Measurements from ENCODE around the gene TBC1D8. TPM values are rescaled to one million over a fixed set of nuclear protein-coding genes. Genes with fewer than 3 reads are reported as not detected.

TBC1D8 gene
- total and polyA plus RNA-seq, 7 experiments from 2014 or later = 0.30 to 20.1 (median 2.2) TPM

GRCh38 chr2:101111262-101111838 is 39.8 kb downstream of the TBC1D8 start:
- CTCF ChIA-PET = no interaction called here
- ATAC-seq = no peak
- POLR2A ChIA-PET = no interaction called here

GRCh38 chr2:101109451-101110118 is 41.6 kb downstream of the TBC1D8 start:
- POLR2A ChIA-PET = no interaction called here
- Histone ChIP-seq H3K27me3 (ENCODE audit: control insufficient read depth in 2 of 2, insufficient read depth in 2 of 2, low read length in 2 of 2) (no peaks in the 10 kb centered on the region), H3K4me3 (ENCODE audit: low read length) (no peak overlapping the region), H3K4me1 (ENCODE audit: control insufficient read depth in 2 of 2, insufficient read depth in 2 of 2, low read length in 2 of 2) (no peaks in the 10 kb centered on the region), H3K27ac (ENCODE audit: low read depth, low read length) (no peak overlapping the region), H3K9me3 (ENCODE audit: control insufficient read depth in 2 of 3, low read length in 3 of 3) (no peaks in the 10 kb centered on the region), H3K36me3 (ENCODE audit: control insufficient read depth in 2 of 3, insufficient read depth in 3 of 3, low read length in 3 of 3) (no peaks in the 10 kb centered on the region)
- CTCF ChIA-PET = interaction anchor here (1.4 kb wide), 1 partner anchor 96 kb away, joined by 3 read pairs; no protein-coding TSS in a partner anchor
- Mint-ChIP-seq H3K36me3 (no peaks in the 10 kb centered on the region), H3K9me3 (no peaks in the 10 kb centered on the region), H3K4me1 (peaks cover 0 to 7% (median 0%) of the 10 kb centered on the region in 7 donors), H3K27me3 (peaks cover 0 to 7% (median 0%) of the 10 kb centered on the region in 5 donors), H3K27ac (no peak overlapping the region), H3K4me3 (no peak overlapping the region)
- intact Hi-C loops (cut with micrococcal nuclease) = no loop called here
- no peak for ATAC-seq
- DNase-seq = no peak

More at GRCh38 chr2:101111262-101111838, 39.8 kb downstream of the TBC1D8 start:
- H3K4me3 ChIP-seq (ENCODE audit: low read length) = no peak overlapping the region
- Mint-ChIP-seq H3K4me3 (no peak overlapping the region), H3K27ac (no peak overlapping the region), H3K27me3 (peaks cover 0 to 7% (median 0%) of the 10 kb centered on the region in 5 donors), H3K9me3 (no peaks in the 10 kb centered on the region), H3K36me3 (no peaks in the 10 kb centered on the region), H3K4me1 (peaks cover 0 to 7% (median 0%) of the 10 kb centered on the region in 7 donors)
- intact Hi-C loops (cut with micrococcal nuclease) = no loop called here
- no peaks in the 10 kb centered on the region for H3K9me3 ChIP-seq (ENCODE audit: control insufficient read depth in 2 of 3, low read length in 3 of 3)
- DNase-seq = no peak
- H3K27me3 ChIP-seq (ENCODE audit: control insufficient read depth in 2 of 2, insufficient read depth in 2 of 2, low read length in 2 of 2) = no peaks in the 10 kb centered on the region
- H3K4me1 ChIP-seq (ENCODE audit: control insufficient read depth in 2 of 2, insufficient read depth in 2 of 2, low read length in 2 of 2) = no peaks in the 10 kb centered on the region
- no peaks in the 10 kb centered on the region for H3K36me3 ChIP-seq (ENCODE audit: control insufficient read depth in 2 of 3, insufficient read depth in 3 of 3, low read length in 3 of 3)
- H3K27ac ChIP-seq (ENCODE audit: low read depth, low read length) = no peak overlapping the region

GRCh38 chr2:101108357-101108756 is 42.8 kb downstream of the TBC1D8 start:
- Histone ChIP-seq H3K27ac (ENCODE audit: low read depth, low read length) (no peak overlapping the region), H3K9me3 (ENCODE audit: control insufficient read depth in 2 of 3, low read length in 3 of 3) (no peaks in the 10 kb centered on the region), H3K4me3 (ENCODE audit: low read length) (no peak overlapping the region), H3K27me3 (ENCODE audit: control insufficient read depth in 2 of 2, insufficient read depth in 2 of 2, low read length in 2 of 2) (no peaks in the 10 kb centered on the region), H3K36me3 (ENCODE audit: control insufficient read depth in 2 of 3, insufficient read depth in 3 of 3, low read length in 3 of 3) (no peaks in the 10 kb centered on the region), H3K4me1 (ENCODE audit: control insufficient read depth in 2 of 2, insufficient read depth in 2 of 2, low read length in 2 of 2) (no peaks in the 10 kb centered on the region)
- Mint-ChIP-seq H3K27me3 (peaks cover 0 to 5% (median 0%) of the 10 kb centered on the region in 5 donors), H3K4me3 (no peak overlapping the region), H3K27ac (no peak overlapping the region), H3K9me3 (peaks cover 0 to 8% (median 0%) of the 10 kb centered on the region in 11 donors), H3K36me3 (no peaks in the 10 kb centered on the region), H3K4me1 (peaks cover 0 to 3% (median 0%) of the 10 kb centered on the region in 7 donors)
- no peak for DNase-seq
- ChIA-PET POLR2A (no interaction called here), CTCF (no interaction called here)
- no peak for ATAC-seq
- intact Hi-C loops (cut with micrococcal nuclease) = no loop called here

- Histone ChIP-seq H3K9me3 (ENCODE audit: control insufficient read depth in 2 of 3, low read length in 3 of 3) (no peaks in the 10 kb centered on the region), H3K36me3 (ENCODE audit: control insufficient read depth in 2 of 3, insufficient read depth in 3 of 3, low read length in 3 of 3) (no peaks in the 10 kb centered on the region), H3K27me3 (ENCODE audit: control insufficient read depth in 2 of 2, insufficient read depth in 2 of 2, low read length in 2 of 2) (no peaks in the 10 kb centered on the region), H3K27ac (ENCODE audit: low read depth, low read length) (no peak overlapping the region), H3K4me1 (ENCODE audit: control insufficient read depth in 2 of 2, insufficient read depth in 2 of 2, low read length in 2 of 2) (no peaks in the 10 kb centered on the region), H3K4me3 (ENCODE audit: low read length) (no peak overlapping the region)
- ATAC-seq = no peak
- no peak for DNase-seq
- POLR2A ChIA-PET = no interaction called here
- Mint-ChIP-seq H3K27me3 (no peaks in the 10 kb centered on the region), H3K4me1 (peaks cover 0 to 2% (median 0%) of the 10 kb centered on the region in 7 donors), H3K9me3 (peaks cover 0 to 19% (median 9%) of the 10 kb centered on the region in 11 donors), H3K27ac (no peak overlapping the region), H3K4me3 (no peak overlapping the region), H3K36me3 (no peaks in the 10 kb centered on the region)
- intact Hi-C loops (cut with micrococcal nuclease) = no loop called here
- CTCF ChIA-PET = no interaction called here
Measured at GRCh38 chr2:101107241-101107640, 43.9 kb downstream of the TBC1D8 start.

GRCh38 chr2:101106453-101107181 is 44.6 kb downstream of the TBC1D8 start:
- Histone ChIP-seq H3K36me3 (ENCODE audit: control insufficient read depth in 2 of 3, insufficient read depth in 3 of 3, low read length in 3 of 3) (no peaks in the 10 kb centered on the region), H3K27ac (ENCODE audit: low read depth, low read length) (no peak overlapping the region), H3K4me1 (ENCODE audit: control insufficient read depth in 2 of 2, insufficient read depth in 2 of 2, low read length in 2 of 2) (no peaks in the 10 kb centered on the region), H3K9me3 (ENCODE audit: control insufficient read depth in 2 of 3, low read length in 3 of 3) (no peaks in the 10 kb centered on the region), H3K27me3 (ENCODE audit: control insufficient read depth in 2 of 2, insufficient read depth in 2 of 2, low read length in 2 of 2) (no peaks in the 10 kb centered on the region), H3K4me3 (ENCODE audit: low read length) (no peak overlapping the region)
- ATAC-seq (no peak), DNase-seq (no peak)
- POLR2A ChIA-PET = no interaction called here
- no peak overlapping the region for H3K4me3 Mint-ChIP-seq
- peaks cover 0 to 2% (median 0%) of the 10 kb centered on the region in 7 donors for H3K4me1 Mint-ChIP-seq
- no peak overlapping the region for H3K27ac Mint-ChIP-seq
- H3K27me3 Mint-ChIP-seq = no peaks in the 10 kb centered on the region
- intact Hi-C loops (cut with micrococcal nuclease) = no loop called here
- CTCF ChIA-PET = no interaction called here
- peaks cover 0 to 22% (median 10%) of the 10 kb centered on the region in 11 donors for H3K9me3 Mint-ChIP-seq
- peaks cover 0 to under 1% (median 0%) of the 10 kb centered on the region in 5 donors for H3K36me3 Mint-ChIP-seq

- H3K4me1 ChIP-seq (ENCODE audit: control insufficient read depth in 2 of 2, insufficient read depth in 2 of 2, low read length in 2 of 2) = no peaks in the 10 kb centered on the region
- H3K4me1 Mint-ChIP-seq = peaks cover 0 to 2% (median 0%) of the 10 kb centered on the region in 7 donors
- peaks cover 0 to 3% (median 0%) of the 10 kb centered on the region in 5 donors for H3K36me3 Mint-ChIP-seq
- no peaks in the 10 kb centered on the region for H3K36me3 ChIP-seq (ENCODE audit: control insufficient read depth in 2 of 3, insufficient read depth in 3 of 3, low read length in 3 of 3)
- no peak for ATAC-seq
- no peak overlapping the region for H3K27ac Mint-ChIP-seq
- intact Hi-C loops (cut with micrococcal nuclease) = no loop called here
- H3K4me3 Mint-ChIP-seq = no peak overlapping the region
- H3K9me3 ChIP-seq (ENCODE audit: control insufficient read depth in 2 of 3, low read length in 3 of 3) = no peaks in the 10 kb centered on the region
- CTCF ChIA-PET = no interaction called here
- no peak overlapping the region for H3K4me3 ChIP-seq (ENCODE audit: low read length)
- H3K9me3 Mint-ChIP-seq = peaks cover 3 to 32% (median 17%) of the 10 kb centered on the region in 11 donors
- DNase-seq = no peak
- peaks cover 0 to 3% (median 0%) of the 10 kb centered on the region in 5 donors for H3K27me3 Mint-ChIP-seq
- no peaks in the 10 kb centered on the region for H3K27me3 ChIP-seq (ENCODE audit: control insufficient read depth in 2 of 2, insufficient read depth in 2 of 2, low read length in 2 of 2)
- no peak overlapping the region for H3K27ac ChIP-seq (ENCODE audit: low read depth, low read length)
- POLR2A ChIA-PET = no interaction called here
Measured at GRCh38 chr2:101105654-101106053, 45.5 kb downstream of the TBC1D8 start.
